GM10847 (cell line): Measurements from ENCODE around the gene JUP.

ENCODE experiments used
- POLR2A ChIP-seq: IDR thresholded peaks from 2 replicates; pipeline ENCODE4 v1.6.1; 2011; ENCODE audit not compliant: insufficient read length; ENCODE audit errors: extremely low read depth

Gene JUP

DNA sequence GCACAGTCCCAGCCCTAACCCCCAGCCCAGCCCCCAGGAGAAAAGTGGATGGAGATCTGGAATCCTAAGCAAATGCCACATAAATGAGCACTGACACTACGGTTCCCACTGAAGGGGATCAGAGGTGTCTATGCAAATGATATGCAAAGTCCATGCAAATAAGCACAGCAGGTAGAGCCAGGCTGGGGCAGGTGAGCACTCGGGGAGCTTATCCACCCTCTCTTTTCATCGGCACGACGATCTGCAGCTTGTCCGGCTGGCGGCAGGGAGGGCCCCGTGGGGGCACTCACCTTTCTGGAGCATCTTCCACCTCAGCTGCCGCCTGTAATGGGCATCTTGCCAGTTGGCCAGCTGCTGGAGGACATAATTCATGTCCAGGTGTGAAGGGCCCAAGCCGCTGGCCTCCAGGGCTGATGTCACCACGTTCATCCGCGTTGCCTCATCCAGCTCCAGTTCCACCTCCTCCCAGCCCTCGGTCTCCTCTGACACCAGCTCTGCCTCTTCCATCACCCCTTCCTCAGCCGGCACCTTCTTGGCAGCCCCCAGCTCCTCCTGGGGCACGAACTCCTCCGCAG, 61.9 kb downstream of the JUP start:
- TF ChIP-seq POLR2A = no peak

DNA sequence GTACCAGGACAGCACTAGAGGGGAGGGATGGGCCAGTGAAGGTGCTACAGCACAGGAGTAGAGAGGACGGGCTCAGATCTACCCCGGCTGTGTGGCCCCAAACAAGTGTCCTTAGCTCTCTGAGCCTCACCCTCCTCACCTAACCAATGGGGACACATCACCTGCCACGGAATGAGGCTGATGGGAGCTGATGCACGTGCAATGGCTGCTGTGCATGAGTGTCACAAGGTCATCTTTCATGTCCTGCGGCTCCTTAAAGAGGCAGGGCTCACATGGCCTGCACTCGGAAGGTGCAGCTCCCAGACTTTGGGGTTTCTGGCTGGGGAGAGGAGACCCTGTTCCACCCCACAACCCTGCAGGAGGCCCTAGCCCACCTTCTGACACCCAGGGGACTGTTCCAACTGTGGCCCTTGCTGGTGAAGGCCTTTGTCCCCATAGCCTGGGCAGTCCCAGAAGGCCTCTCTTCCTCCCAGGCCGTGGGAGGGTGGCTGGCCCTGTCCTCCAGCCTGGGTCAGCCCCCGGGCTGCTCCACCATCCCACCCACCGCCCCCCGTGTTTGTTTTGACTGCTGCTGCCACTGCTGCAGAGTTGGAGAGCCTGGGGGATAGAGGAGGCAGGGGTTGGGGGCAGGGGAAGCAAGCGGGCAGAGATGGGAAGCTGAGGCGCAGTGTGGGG, 62.6 kb downstream of the JUP start:
- TF ChIP-seq POLR2A = no peak

DNA sequence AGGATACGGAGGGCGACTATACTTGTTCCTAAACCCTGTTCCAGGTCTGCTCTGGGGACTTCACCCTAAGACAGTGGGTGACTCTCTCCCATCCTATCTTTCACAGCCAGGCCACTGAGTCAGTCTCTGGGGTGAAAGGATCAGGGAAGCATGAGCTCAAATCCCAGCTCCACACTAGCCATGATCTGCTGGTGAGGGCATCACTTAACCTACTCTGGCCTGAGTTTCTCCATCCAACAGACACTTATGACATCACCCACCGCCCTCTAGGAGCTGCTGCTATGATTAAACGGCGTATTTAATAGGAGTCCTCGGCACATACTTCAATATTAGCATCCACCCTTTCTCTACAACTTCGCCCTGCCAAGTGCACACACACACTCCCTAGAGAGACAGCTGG, 64.3 kb downstream of the JUP start:
- no peak for TF ChIP-seq POLR2A

DNA sequence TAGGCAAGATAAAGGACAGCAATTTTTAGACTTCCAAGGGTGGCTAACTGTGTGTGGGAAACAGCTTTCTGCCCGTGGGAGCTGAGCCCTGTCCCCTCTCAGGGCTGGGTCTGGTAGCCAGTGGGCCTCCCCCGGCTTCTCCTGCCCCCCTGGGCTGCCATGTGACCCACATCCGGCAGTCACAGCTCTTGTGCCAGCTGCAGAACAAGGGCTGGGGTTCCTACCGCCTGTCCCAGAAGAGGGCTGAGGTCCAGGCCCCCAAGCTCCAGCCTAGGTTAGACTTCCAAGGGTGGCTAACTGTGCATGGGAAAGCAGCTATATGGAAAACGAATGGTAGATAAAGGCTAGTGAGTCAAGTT, 68.2 kb downstream of the JUP start:
- TF ChIP-seq POLR2A = no peak

DNA sequence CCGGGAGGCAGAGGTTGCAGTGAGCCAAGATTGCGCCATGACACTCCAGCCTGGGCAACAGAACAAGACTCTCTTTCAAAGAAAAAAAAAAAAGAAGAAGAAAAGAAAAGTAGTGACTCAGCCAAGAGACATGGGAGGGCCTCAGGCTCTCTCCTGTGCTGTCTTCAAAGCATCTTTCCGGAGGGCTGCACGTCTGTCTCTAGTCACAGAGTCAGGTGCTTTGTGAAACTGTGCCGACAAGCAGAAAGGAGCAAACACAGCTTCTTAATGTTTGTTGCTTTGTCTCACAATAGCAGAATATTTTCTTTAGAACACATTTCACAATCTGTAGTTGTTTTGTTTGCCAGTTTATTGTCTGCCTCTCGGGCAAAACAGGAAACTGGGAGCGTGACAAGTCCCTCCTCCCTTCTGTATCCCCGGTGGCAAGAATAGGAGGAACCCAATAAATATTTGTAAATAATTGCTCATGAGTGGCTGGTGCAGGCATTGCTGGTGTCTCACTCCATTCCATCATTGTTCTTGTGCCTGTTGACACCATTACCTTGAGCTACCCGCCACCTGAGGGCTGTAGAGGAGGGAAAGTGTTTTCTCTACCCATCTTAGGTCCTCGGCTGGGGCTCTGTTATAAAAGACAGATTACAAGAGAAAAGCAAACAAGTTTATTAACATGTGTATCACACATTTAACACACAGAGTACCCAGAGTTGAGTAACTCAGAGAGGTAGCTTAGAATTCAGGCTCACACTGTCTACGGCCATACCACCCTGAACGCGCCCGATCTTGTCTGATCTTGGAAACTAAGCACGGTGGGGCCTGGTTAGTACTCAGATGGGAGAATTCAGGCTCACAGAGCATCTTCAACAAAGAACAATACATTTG, 68.9 kb downstream of the JUP start:
- TF ChIP-seq POLR2A = no peak

DNA sequence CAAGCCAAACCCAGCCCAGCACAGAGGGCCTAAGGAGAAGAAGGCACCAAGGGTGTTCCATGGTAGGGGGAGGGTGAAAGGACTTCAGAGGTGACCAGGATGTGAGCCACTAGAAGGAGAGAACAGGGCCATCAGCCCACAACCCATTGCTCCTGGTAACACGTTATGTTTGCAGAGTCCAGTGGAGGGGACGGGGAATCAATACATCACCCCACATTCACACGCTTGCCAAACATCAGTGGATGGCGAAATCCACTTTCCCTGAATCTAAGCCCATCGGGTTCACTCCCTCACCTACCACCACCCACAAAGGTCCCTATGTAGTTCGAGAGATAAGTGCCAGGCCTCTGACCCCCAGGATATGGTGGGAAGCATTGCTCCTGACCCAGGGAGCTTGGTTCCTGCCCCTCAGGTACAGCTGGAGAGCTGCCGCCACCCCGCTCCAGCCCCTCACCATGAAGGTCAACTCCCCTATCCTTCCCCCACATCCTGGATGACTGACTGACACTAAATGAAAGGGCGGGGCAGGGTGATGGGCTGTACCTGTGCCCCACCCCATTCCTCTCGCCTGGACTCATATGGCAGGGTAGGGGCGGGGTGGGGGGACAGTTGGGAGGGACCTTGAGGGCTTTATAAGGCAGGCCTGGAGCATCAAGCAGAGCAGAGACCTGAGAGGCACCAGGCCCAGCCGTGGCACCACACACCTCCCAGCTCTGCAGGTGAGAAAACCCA, 74.7 kb downstream of the JUP start, which contains the start of gene GAST:
Gene GAST (plus strand): TSS at position 663 of the 732 bp plus-strand sequence. CDS start 3,106 bp downstream, outside the sequence.
- TF ChIP-seq POLR2A = no peak

DNA sequence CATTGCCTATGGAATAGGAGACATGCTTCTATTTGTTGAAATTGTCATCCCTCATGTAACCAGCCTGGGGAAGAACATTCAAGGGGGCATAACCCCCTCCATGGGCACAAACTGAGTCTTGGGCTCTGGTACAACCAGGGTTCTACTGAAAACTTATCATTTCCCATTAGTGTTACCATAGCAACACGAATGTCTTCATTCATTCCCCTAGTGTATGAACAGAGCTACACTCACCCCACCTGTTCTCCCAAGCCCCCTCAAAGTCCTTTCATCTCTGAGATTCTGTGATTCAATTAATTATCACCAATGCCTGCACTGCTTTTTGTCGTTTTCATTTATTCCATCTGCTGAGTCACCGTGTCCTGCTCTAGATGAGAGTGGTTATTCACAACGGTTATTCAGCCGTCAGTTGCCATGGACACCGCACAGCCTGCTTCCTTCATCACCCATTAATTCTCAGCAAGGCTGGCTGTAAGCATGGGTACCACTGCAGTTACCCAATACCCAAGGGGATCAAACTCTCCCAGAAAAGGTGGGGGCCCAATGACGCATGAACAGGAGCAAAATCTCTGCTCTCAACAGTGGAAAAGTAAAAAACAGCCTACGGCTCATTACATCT, 75.9 kb downstream of the JUP start:
- no peak for TF ChIP-seq POLR2A

DNA sequence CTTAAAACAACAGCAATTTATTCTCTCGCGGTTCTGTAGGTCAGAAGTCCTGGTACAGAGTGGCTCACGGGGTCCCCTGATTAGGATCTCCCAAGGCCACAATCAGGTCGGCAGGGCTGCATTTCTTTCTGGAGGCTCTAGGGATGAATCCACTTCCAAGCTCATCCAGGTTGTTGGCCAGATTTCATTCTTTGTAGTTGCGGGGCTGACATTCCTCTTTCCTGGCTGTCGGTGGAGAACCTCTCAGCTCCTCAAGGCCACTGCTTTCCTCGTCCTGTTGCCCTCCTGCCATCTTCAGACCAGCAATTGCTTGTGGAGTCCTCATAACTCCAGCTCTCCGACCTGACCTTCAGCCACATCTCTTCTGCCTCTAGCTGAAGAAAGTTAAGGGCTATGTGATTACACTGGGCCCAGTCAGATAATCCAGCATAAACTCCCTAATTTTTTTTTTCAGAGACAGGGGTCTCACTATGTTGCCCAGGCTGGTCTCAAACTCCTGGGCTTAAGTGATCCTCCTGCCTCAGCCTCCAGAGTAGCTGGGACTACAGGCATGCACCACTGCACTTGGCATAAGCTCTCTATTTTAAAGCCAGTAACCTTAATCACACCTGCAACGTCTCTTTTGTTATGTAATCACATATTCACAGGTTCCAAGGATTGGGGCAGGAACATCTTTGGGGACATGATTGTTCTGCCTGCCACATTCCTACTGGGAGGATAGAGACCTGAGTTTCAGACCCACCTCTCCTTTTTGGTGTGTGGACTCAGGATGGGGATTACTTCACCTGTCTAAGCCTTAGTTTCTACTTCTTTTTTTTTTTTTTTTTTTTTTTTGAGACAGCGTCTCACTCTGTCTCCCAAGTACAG, 78.5 kb downstream of the JUP start:
- no peak for TF ChIP-seq POLR2A

DNA sequence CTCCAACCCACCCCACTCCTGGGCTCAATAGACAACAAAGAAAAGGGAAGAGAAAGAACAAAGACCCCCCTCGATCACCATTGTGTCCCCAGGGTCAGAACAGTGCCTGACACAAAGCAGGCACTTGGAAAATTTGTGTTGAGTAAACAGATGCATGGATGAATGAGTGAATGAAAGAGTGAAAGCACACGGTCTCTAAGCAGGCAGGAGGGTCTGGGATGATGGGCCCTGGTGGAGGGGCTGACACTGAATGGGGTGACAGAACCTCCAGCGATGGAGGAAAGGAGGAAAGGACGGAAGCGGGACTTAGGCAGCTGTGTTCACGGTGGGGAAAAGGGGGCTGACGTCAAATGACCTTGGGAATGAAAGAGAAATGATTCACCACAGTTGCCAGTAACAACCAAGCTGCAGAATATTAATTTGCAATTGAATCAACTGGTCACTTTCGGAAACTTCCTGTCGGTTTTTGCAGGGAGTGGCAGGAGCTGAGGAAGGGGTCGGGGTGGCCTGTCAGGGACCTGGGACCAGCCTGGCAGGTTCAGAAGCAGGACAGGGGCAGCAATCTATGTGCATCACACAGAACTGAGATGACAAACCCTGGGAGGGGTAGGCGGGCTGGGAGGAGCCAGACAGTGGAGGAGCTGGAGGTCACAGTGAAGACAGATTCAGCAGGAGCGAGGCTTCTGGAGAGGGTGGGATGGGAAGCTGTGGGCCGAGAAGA, 81.1 kb downstream of the JUP start:
- TF ChIP-seq POLR2A = no peak
